Stimulated activated naive B cell treated with anti-CD40 and anti-IgM and Interleukin-4, amounts not matched to agents 10 μg/mL and 1 μg/mL and 100 μg/mL, for 72 hours (primary cell): ENCODE measurements around the gene TPH1.

Experiments
- ATAC-seq, 2 donors: fragments of 150-1000 bp; cut with Tn5 transposase; replicated peaks; 2 replicates each; pipeline ENCODE4 v1.10.0; 2021; ENCODE audit warnings: moderate library complexity in 1 of 2
- DNase-seq: peaks from one replicate; pipeline ENCODE4 v3.0.0; 2021
- H3K27ac Mint-ChIP-seq: one replicate; pipeline ENCODE4 v1.8.0; 2022; ENCODE audit warnings: mild to moderate bottlenecking, mixed read lengths
- H3K27me3 Mint-ChIP-seq, 2 donors: one replicate each; pipeline ENCODE4 v1.8.0; 2022; ENCODE audit warnings: mixed read lengths in 2 of 2
- H3K36me3 Mint-ChIP-seq, 2 donors: one replicate each; pipeline ENCODE4 v1.8.0; 2022; ENCODE audit warnings: mixed read lengths in 2 of 2, mild to moderate bottlenecking in 1 of 2
- H3K4me1 Mint-ChIP-seq, 2 donors: one replicate each; pipeline ENCODE4 v1.8.0; 2022; ENCODE audit warnings: mixed read lengths in 2 of 2, mild to moderate bottlenecking in 1 of 2
- H3K4me3 Mint-ChIP-seq, 2 donors: one replicate each; pipeline ENCODE4 v1.8.0; 2022; ENCODE audit warnings: mild to moderate bottlenecking in 2 of 2, mixed read lengths in 2 of 2, moderate library complexity in 1 of 2
- H3K9me3 Mint-ChIP-seq, 2 donors: one replicate each; pipeline ENCODE4 v1.8.0; 2022; ENCODE audit warnings: mixed read lengths in 2 of 2, mild to moderate bottlenecking in 1 of 2

Gene TPH1

DNA sequence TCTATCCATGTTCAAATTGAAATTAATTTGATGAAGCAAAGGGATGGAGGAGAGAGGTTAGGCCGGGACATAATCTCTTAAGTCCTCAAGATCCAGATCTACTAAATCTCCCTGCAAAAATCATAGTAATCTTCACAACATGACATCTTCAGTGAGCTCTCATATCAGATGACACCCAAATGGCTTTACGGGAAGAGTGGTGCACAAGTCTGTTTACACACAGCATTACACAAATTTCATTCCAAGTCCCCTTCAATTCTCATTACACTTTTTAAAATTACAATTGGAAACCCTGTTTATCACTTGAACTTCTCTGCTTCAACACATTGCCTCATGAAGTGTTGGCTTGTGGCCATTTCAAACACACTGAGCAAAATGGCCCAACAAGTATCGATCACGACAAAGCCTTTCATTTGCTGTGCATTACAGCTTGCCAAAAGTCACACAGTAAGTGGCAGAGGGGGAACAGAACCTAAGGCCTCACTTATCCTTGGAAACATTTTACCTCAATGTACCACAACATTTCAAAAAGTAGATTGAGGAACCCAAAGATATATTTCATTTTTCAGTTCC is 17.9 kb upstream of the TPH1 start:
- ATAC-seq (no peak), DNase-seq (no peak)
- Mint-ChIP-seq H3K36me3 (peaks cover 2 to 19% of the 10 kb centered on the region in 2 donors), H3K4me3 (no peak overlapping the region), H3K27ac (no peak overlapping the region), H3K27me3 (no peaks in the 10 kb centered on the region), H3K4me1 (peaks cover 0 to 1% of the 10 kb centered on the region in 2 donors), H3K9me3 (peaks cover 0 to 2% of the 10 kb centered on the region in 2 donors)

DNA sequence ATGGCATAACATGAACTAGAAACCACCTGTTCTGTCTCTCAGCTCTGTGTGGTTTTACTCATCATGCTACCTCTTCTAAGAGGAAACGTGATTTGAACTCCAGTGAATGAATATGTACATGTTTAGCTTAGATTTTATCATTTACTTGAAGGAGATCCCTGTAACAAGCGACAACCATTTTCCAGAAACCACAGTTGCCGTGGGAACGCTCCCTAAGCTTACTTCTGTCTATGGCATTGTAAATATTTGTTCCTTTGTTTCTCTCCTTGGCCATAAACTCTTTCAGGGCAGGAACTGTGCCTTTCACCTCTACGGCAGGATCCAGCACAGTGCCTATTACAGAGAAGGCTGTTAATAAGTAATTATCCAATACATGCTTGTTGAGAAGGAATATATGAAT is 17.1 kb upstream of the TPH1 start:
- Mint-ChIP-seq H3K4me3 (no peak overlapping the region), H3K27me3 (no peaks in the 10 kb centered on the region), H3K27ac (no peak overlapping the region), H3K36me3 (peaks cover 2 to 14% of the 10 kb centered on the region in 2 donors), H3K9me3 (peaks cover 0 to 2% of the 10 kb centered on the region in 2 donors), H3K4me1 (peaks cover 0 to 1% of the 10 kb centered on the region in 2 donors)
- ATAC-seq, result no peak
- DNase-seq, result no peak

DNA sequence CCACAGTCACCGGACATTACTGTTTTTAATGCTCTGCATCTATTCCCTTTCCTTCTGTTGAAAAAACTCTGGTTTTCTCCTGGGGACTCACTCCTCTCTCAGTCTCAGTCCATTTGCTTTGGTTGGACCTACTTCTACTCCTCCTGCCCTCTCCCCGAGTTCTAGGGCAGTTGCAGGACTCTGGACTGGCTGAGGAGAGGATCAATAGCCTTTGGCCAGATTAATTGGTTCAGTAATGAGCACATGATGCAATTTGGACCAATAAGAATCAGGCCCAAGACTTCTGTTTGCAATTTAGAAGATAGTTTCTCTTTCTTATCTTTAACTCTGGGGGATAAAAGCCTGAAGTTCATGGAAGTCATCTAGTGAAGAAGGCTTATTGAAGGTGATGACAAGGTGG is 15.3 kb upstream of the TPH1 start:
- H3K4me3 Mint-ChIP-seq, result no peak overlapping the region
- H3K4me1 Mint-ChIP-seq, result peaks cover 0 to 1% of the 10 kb centered on the region in 2 donors
- H3K9me3 Mint-ChIP-seq, result peaks cover 0 to 2% of the 10 kb centered on the region in 2 donors
- ATAC-seq, result no peak
- H3K27ac Mint-ChIP-seq, result no peak overlapping the region
- DNase-seq, result no peak
- peaks cover 2 to 8% of the 10 kb centered on the region in 2 donors for H3K36me3 Mint-ChIP-seq
- H3K27me3 Mint-ChIP-seq, result no peaks in the 10 kb centered on the region

DNA sequence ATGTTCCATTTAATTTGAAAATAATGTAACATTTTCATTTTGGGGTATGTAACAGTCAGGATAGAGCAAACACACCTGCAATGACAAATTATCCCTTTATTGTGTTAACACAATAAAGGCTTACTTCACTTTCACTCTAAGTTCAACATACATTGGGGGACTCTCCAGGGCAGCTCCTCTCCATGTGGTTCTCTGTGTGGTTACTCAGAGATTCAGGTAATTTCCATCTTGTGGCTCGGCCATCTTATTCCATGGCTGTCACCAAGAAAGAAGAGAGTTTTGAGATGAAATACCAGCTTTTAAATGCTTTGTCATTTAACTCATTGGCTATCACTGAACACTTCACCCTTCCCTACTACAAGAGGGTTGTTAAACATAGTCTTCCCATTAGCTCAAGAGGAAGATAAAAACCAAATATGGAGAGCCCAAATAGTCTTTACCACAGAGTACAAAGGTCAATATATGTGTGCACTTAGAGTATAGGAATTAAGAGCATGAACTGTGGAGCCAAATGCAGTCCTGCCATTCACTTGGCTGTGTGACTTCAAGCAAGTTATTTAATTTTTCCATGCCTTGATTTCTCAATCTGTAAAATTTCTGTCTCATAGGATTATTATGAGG is 10.6 kb upstream of the TPH1 start:
- Mint-ChIP-seq H3K36me3 (peaks cover 0 to 5% of the 10 kb centered on the region in 2 donors), H3K4me3 (no peak overlapping the region), H3K4me1 (no peaks in the 10 kb centered on the region), H3K9me3 (peaks cover 0 to 2% of the 10 kb centered on the region in 2 donors), H3K27ac (no peak overlapping the region), H3K27me3 (no peaks in the 10 kb centered on the region)
- no peak for ATAC-seq
- no peak for DNase-seq

DNA sequence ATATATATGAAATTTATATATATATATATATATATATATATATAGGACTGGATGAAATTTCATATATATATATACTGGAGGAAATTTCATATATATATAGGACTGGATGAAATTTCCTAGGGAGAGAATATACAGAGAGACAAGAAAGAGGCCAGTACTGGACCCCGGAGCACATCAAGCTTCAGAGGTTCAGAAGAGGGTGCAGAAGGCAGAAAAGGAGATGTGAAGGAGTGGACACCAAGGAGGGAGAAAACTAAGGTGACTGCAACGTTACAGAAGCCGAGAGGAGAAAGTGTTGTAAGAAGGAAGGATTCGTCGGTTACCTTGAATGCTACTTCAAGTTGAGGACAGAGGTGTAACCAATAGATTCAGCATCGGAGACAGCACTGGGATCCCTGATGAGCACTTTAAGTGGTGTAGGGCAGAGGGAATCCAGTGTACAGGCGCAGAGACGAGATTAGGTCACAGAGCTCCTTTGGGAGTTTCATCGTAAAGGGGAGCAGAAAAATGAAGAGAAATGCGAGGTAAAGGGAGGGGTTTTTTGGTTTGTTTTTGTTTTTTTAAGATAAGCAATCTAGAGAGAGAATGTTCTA is 8.5 kb upstream of the TPH1 start:
- peaks cover 0 to 7% of the 10 kb centered on the region in 2 donors for H3K4me1 Mint-ChIP-seq
- no peaks in the 10 kb centered on the region for H3K27me3 Mint-ChIP-seq
- no peaks in the 10 kb centered on the region for H3K9me3 Mint-ChIP-seq
- no peak overlapping the region for H3K4me3 Mint-ChIP-seq
- peaks cover 2 to 5% of the 10 kb centered on the region in 2 donors for H3K36me3 Mint-ChIP-seq
- no peak overlapping the region for H3K27ac Mint-ChIP-seq
- ATAC-seq, result no peak
- DNase-seq, result no peak

DNA sequence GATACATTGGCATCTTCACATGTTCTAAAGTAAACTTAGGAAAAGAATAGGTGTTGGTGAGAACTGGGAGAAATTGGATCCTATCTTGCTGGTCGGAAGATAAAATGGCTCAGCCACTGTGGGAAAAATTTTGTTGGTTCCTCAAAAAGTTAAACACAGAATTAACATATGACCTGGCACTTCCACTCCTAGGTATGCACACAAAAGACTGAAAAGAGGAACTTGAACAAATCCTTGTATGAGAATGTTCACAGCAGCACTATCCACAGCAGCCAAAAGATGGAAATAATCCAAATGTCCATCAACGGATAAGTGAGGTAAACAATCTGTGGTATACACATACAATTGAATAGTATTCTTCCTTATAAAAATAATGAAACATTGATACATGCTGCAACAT is 4.8 kb upstream of the TPH1 start:
- DNase-seq (no peak), ATAC-seq (peak; percentile 57 to 69)
- Mint-ChIP-seq H3K4me1 (peaks cover 0 to 7% of the 10 kb centered on the region in 2 donors), H3K9me3 (peaks cover 0 to 6% of the 10 kb centered on the region in 2 donors), H3K27ac (no peak overlapping the region), H3K27me3 (peaks cover 15 to 28% of the 10 kb centered on the region in 2 donors), H3K36me3 (peaks cover 2 to 18% of the 10 kb centered on the region in 2 donors), H3K4me3 (no peak overlapping the region)

DNA sequence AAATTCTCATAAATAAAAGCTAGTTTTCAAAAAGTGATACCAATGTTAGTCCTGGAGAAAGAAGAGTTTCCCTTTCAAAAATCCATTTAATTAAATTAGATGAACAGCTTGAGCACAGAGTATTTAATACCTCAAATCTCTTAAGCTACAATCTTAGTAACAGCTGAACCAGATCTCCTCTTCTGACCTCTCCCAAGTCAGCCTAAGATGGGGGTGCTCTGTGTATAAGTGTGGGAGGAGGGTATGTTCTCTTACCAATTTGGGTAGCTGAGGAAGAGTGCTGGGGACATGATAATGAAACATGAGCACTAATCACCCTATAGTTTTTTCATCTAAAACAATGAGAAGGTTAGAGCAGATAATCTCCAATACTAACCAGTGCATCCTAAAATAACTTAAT is 9.6 kb downstream of the TPH1 start:
- DNase-seq, result no peak
- H3K9me3 Mint-ChIP-seq, result no peaks in the 10 kb centered on the region
- no peak for ATAC-seq
- no peaks in the 10 kb centered on the region for H3K27me3 Mint-ChIP-seq
- no peaks in the 10 kb centered on the region for H3K36me3 Mint-ChIP-seq
- H3K4me1 Mint-ChIP-seq, result no peaks in the 10 kb centered on the region
- no peak overlapping the region for H3K4me3 Mint-ChIP-seq
- H3K27ac Mint-ChIP-seq, result no peak overlapping the region

DNA sequence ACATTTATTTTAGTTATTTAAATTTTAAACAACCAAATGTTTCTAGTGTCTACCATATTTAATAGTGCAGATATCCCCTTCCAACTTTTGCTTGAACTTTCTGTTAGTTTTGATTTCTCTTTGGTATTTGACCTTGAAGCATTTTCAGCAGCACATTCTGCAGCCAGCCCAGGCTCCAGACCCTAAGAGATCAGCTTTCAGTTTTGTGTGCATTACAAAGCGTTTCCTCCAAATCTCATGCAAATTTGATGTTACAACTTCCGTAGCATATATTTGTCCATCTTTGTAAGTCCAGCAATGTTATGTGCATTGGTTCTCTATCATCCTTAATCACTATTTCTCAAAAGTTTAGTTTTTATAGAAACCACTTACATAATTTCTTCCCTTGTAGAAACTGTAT is 18.6 kb downstream of the TPH1 start:
- H3K4me1 Mint-ChIP-seq, result no peaks in the 10 kb centered on the region
- H3K4me3 Mint-ChIP-seq, result no peak overlapping the region
- ATAC-seq, result no peak
- no peak for DNase-seq
- H3K27ac Mint-ChIP-seq, result no peak overlapping the region
- peaks cover 0 to 4% of the 10 kb centered on the region in 2 donors for H3K36me3 Mint-ChIP-seq
- no peaks in the 10 kb centered on the region for H3K9me3 Mint-ChIP-seq
- H3K27me3 Mint-ChIP-seq, result no peaks in the 10 kb centered on the region

DNA sequence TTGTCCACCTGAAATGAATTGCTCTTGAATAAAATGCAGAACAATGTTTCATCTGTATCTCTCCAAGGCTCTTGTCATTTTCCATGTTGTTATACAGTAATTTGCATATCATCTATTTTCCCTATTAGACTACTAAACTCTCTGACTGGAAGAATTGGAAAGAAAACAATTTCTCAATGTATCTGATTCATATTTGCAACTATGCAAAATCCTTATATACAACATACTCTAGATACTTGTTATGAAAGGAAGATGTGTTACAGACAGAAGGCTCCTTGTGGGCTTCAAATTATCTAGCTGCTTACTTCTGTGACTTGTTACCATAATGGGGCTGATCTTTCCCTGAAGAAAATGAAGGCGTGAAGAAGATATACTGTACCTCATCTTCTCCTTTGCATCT is 23.6 kb downstream of the TPH1 start:
- Mint-ChIP-seq H3K36me3 (peaks cover 0 to 7% of the 10 kb centered on the region in 2 donors), H3K4me1 (no peaks in the 10 kb centered on the region)

DNA sequence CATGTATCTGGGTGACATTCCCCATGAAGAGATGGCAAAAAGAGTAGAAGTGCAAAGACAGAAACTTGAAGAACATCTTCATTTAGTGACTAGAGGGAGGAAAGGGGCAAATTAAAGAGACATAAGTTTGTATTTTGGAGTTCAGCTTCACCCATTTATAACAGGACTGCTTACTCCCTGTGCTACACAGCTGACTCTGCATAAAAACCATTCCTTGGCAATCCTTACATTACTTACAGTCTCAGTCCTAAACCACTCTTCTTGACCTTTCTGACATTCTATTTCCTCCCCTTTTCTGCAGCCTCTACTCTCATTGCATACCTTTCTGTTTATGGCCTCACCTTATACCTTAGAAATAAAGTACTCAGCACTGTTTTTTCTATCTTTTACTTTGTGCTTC is 26.4 kb downstream of the TPH1 start:
- H3K27ac Mint-ChIP-seq, result no peak overlapping the region
- DNase-seq (no peak), ATAC-seq (no peak)
- no peaks in the 10 kb centered on the region for H3K9me3 Mint-ChIP-seq
- H3K27me3 Mint-ChIP-seq, result no peaks in the 10 kb centered on the region
- H3K36me3 Mint-ChIP-seq, result peaks cover 0 to 3% of the 10 kb centered on the region in 2 donors
- H3K4me1 Mint-ChIP-seq, result peaks cover 6% of the 10 kb centered on the region in 2 donors
- no peak overlapping the region for H3K4me3 Mint-ChIP-seq

More for the DNA sequence above, 23.6 kb downstream of the TPH1 start:
- Mint-ChIP-seq H3K9me3 (no peaks in the 10 kb centered on the region), H3K27ac (no peak overlapping the region), H3K27me3 (no peaks in the 10 kb centered on the region), H3K4me3 (no peak overlapping the region)
- no peak for ATAC-seq
- no peak for DNase-seq

DNA sequence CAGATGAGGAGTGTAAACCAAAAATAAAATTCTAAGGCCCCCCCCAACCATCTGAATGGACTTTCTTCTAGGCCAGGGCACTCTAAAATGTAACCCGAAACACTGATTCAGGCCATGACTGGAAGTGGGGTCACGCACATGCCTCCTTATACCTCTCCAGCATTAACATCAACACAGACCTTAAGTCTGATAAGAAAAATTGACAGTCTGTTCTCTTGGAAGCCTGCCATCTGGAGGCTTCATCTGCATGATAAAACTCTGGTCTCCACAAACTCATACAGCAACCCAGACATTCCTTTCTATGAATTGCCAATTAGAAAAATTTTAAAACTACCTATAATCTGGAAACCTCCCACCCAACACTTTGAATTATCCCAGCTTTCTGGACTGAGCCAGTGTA is 29.3 kb downstream of the TPH1 start:
- DNase-seq (no peak), ATAC-seq (no peak)
- Mint-ChIP-seq H3K4me3 (no peak overlapping the region), H3K4me1 (peaks cover 16 to 26% of the 10 kb centered on the region in 2 donors), H3K9me3 (no peaks in the 10 kb centered on the region), H3K36me3 (peaks cover 0 to 3% of the 10 kb centered on the region in 2 donors), H3K27ac (no peak overlapping the region), H3K27me3 (no peaks in the 10 kb centered on the region)

DNA sequence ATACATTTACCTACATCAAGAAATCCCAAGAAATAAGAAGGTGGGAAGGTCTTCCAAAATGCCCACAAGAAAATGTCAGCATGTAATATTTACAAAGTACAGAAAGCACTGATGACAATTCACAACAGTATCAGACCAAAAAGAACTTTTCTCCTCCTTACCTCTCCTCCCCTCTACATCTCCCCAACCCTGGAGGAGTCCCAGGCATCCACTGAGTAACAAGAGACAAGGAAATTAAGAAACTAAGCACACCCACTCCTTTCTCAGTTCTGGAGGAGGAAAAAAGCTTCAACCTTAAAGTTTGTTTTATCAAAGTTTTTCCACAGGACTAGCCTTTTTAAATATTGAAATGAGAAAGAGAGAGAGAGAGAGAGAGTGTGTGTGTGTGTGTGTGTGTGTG is 31.2 kb downstream of the TPH1 start:
- no peaks in the 10 kb centered on the region for H3K36me3 Mint-ChIP-seq
- H3K27me3 Mint-ChIP-seq, result no peaks in the 10 kb centered on the region
- no peak overlapping the region for H3K27ac Mint-ChIP-seq
- H3K4me3 Mint-ChIP-seq, result peak overlapping the region; percentile 20 to 43
- no peak for DNase-seq
- no peak for ATAC-seq
- H3K9me3 Mint-ChIP-seq, result no peaks in the 10 kb centered on the region
- peaks cover 19 to 36% of the 10 kb centered on the region in 2 donors for H3K4me1 Mint-ChIP-seq

DNA sequence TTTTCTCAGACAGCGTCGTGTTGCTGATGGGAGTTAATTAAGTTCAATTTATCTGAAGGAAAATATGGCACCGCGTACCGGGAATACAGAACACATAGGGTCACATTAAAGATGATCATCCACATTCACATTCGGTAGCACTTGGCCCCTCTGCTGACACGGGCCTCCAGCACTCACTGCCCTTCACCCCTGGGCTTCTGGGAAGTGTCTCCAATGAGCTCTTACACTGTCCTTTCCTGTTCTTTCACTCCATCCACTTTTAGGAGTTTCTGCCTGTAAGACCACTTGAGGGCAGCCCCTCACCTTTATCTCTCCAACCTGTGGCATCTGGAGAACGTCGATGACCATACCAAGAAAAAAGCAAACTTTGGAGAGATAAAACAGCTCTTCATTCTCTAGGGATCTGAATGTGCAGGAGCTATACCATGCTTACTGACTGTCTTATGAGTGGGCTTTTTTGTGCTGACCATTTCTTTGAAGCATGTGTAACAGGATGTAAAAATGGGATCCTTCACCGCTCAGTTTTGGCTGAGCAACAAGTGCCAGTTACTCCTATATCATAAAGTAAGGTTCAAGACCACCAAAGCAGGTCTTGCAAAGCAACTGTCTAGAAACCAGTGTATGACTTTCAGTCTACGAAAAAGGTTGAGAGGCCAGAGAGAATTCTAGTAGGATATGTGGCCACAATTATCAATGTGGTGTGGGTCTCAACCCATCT is 32.1 kb downstream of the TPH1 start:
- no peaks in the 10 kb centered on the region for H3K9me3 Mint-ChIP-seq
- DNase-seq, result no peak
- H3K36me3 Mint-ChIP-seq, result no peaks in the 10 kb centered on the region
- H3K27ac Mint-ChIP-seq, result peak overlapping the region; percentile 95
- peak overlapping the region; percentile 94 to 97 for H3K4me3 Mint-ChIP-seq
- H3K4me1 Mint-ChIP-seq, result peaks cover 19 to 36% of the 10 kb centered on the region in 2 donors
- no peaks in the 10 kb centered on the region for H3K27me3 Mint-ChIP-seq
- ATAC-seq, result no peak

DNA sequence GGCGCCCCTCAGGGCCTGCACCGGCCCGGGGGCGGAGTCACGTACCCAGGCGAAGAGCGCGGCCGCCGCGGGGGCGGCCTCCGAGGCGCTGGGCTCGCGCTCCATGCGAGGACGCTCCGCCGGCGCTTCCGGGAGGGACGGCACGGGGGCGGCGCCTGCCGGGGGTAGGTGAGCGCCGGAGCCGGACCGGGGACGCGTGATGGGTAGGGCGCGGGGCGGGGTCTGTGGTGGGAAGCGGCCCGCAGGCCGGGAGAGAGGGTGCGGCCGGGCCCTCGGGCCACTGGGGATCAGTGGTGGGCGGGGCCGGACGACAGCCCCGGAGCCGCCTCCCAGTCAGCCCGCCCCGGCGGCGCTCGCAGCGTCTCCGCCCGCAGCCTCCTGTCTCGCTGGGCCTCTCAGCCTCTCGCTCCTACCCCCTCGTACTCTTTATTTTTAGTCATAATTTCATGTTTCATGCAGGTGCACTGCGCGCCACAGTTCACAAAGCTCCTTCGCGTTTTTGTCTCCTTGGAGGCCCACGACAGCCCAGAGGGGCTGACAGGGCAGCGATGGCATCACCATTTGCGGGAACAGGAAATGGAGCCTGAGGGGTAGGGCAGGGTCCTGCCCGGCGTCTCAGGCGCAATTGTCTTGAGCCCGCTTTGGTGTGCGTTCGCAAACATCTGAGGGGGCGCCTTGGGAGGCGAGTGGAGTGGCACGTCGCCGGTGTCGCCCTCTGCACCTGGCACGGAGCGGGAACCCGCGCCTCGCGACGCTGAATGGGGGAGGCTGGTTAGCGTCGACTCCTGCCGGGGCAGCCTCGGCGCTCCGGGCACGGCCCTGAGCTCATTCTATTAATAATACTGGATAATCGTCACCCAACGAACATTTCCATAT is 32.9 kb downstream of the TPH1 start, which contains the start of gene SERGEF:
Gene SERGEF (minus strand): TSS at position 142 of the 876 bp plus-strand sequence. CDS start 37 bp downstream, at position 105.
- Mint-ChIP-seq H3K9me3 (no peaks in the 10 kb centered on the region), H3K27me3 (no peaks in the 10 kb centered on the region), H3K36me3 (no peaks in the 10 kb centered on the region), H3K27ac (peak within 1 kb of the TSS; percentile 95), H3K4me3 (peak within 1 kb of the TSS; percentile 94 to 97), H3K4me1 (peaks cover 19 to 36% of the 10 kb centered on the region in 2 donors)
- ATAC-seq, result peak; percentile 91 to 95
- peak; percentile 93 for DNase-seq
